D341Med (cell line): ENCODE measurements around the gene LAMP5.

Experiments used
- DNase-seq: peaks from one replicate; pipeline ENCODE4 v3.0.0; 2012; ENCODE audit warnings: low spot score

The LAMP5 gene

GRCh38 chr20:9501473-9501872 is 12.9 kb upstream of the LAMP5 start:
- DNase-seq: no peak

- no peak for DNase-seq
Observed at GRCh38 chr20:9503526-9504245, 10.7 kb upstream of the LAMP5 start.

- DNase-seq: no peak
Observed at GRCh38 chr20:9506280-9506821, 8.0 kb upstream of the LAMP5 start.

- DNase-seq: no peak
Observed at GRCh38 chr20:9506964-9507369, 7.4 kb upstream of the LAMP5 start.

- no peak for DNase-seq
Observed at GRCh38 chr20:9507544-9508239, 6.7 kb upstream of the LAMP5 start.

- no peak for DNase-seq
Observed at GRCh38 chr20:9508240-9508661, 6.1 kb upstream of the LAMP5 start.

GRCh38 chr20:9508696-9509178 is 5.7 kb upstream of the LAMP5 start:
- no peak for DNase-seq

GRCh38 chr20:9509246-9509645 is 5.1 kb upstream of the LAMP5 start:
- no peak for DNase-seq

GRCh38 chr20:9510911-9511310 is 3.5 kb upstream of the LAMP5 start:
- DNase-seq: no peak

GRCh38 chr20:9514072-9514460 is 324 bp upstream of the LAMP5 start:
- no peak for DNase-seq

- DNase-seq: no peak
Observed at GRCh38 chr20:9515214-9515585, 810 bp downstream of the LAMP5 start.

- no peak for DNase-seq
Observed at GRCh38 chr20:9515741-9516233, 1.4 kb downstream of the LAMP5 start.

GRCh38 chr20:9516234-9516871 is 2.0 kb downstream of the LAMP5 start:
- no peak for DNase-seq

GRCh38 chr20:9517297-9518162 is 3.1 kb downstream of the LAMP5 start:
- DNase-seq: no peak

GRCh38 chr20:9518576-9519175 is 4.3 kb downstream of the LAMP5 start:
- DNase-seq: no peak

- no peak for DNase-seq
Observed at GRCh38 chr20:9520086-9520485, 5.7 kb downstream of the LAMP5 start.

- no peak for DNase-seq
Observed at GRCh38 chr20:9523636-9524035, 9.2 kb downstream of the LAMP5 start.

- no peak for DNase-seq
Observed at GRCh38 chr20:9531581-9531980, 17.2 kb downstream of the LAMP5 start.

GRCh38 chr20:9532069-9532838 is 17.9 kb downstream of the LAMP5 start:
- DNase-seq: no peak

- DNase-seq: no peak
Observed at GRCh38 chr20:9534025-9534424, 19.6 kb downstream of the LAMP5 start.

GRCh38 chr20:9535449-9535848 is 21.1 kb downstream of the LAMP5 start:
- no peak for DNase-seq
